GM18505 (cell line): ENCODE measurements around the gene DCUN1D2.
"Not testable (repeated sequence)": the region's sequence is repeated elsewhere in the genome, so short reads cannot be mapped to it uniquely, and the experiment has no call there.

Source experiments
- ATAC-seq: cut with Tn5 transposase; IDR thresholded peaks from one replicate; pipeline ENCODE4 v1.9.1; 2021; ENCODE audit not compliant: unreplicated experiment
- POLR2A ChIP-seq: IDR thresholded peaks from 4 replicates; pipeline ENCODE4 v1.6.1; 2011; ENCODE audit warnings: borderline replicate concordance; ENCODE audit not compliant: insufficient read depth, insufficient read length; ENCODE audit errors: extremely low read depth

The DCUN1D2 gene

DNA sequence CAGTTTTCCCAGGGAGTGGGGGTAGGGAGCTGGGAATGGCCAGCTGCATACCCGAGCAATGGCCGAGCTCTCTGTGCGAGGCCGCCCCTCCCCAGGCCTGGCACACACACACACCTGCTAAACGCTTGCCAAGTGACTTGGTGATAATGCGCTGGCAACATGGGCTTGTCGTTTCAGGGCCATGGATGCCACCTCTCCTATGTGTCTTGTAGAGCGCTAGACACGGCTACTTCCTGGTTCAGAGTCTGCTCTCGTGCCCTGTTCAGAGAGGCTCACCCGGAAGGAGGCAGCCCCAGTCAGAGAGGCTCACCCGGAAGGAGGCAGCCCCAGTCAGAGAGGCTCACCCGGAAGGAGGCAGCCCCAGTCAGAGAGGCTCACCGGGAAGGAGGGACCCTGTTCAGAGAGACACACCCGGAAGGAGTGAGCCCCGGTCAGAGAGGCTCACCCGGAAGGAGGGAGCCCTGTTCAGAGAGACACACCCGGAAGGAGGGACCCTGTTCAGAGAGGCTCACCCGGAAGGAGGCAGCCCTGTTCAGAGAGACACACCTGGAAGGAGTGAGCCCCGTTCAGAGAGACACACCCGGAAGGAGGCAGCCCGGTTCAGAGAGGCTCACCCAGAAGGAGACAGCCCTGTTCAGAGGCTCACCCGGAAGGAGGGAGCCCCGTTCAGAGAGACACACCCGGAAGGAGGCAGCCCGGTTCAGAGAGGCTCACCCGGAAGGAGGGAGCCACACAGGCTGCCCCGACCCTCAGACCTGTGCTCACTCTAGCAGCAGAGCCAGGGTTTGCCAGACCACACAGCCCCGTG lies 41.4 kb downstream of the DCUN1D2 start:
- TF ChIP-seq POLR2A = no peak
- ATAC-seq = no peak

DNA sequence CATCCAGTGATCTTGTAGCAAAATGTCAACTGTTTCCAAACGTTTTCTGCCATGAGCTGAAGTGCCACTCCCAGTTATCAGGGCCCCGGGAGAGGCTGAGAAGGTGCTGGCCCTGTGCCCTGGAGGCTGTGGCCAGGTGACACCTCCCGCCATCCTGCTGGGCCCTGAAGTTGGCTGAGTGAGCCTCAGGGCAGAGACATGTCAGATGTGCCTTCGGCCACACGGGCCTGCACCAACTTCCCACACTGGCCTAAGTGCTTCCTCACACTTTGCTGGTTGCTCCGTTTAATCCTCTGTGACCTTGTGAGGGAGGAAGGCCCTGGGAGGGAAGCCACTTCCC lies 42.0 kb downstream of the DCUN1D2 start:
- no peak for ATAC-seq
- no peak for TF ChIP-seq POLR2A

DNA sequence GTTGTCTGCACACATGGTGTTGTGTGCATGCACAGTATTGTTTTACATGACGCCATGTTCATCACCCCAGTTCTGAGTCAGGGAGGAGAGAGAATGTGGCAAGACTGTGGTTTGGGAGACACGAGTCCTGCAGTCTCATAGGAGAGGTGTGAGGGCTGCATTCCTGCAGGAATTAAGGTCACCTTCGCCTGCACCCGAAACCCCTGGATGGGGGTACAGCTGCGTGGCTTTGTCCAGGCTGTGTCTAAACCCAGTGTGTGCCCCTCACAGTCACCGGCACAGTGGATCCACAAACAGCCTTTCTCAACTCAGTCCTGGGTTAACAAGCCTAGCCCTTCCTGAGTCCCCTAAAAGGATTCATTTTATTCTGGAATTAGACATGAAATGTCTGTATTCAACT lies 42.9 kb downstream of the DCUN1D2 start:
- TF ChIP-seq POLR2A = no peak
- ATAC-seq = no peak

DNA sequence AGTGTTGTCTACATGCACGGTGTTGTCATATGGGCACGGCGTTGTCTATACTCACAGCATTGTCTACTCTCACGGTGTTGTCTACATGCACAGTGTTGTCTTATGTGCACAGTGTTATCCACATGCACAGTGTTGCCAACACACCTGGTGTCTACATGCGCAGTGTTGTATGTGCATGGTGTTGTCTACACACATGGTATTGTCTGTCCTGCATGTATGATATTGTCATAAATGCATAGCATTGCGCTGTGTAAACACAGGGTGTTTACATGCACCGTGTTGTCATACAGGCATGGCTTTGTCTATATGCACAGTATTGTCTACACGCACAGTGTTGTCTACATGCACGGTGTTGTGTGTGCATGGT lies 44.0 kb downstream of the DCUN1D2 start:
- TF ChIP-seq POLR2A = no peak
- ATAC-seq = no peak

DNA sequence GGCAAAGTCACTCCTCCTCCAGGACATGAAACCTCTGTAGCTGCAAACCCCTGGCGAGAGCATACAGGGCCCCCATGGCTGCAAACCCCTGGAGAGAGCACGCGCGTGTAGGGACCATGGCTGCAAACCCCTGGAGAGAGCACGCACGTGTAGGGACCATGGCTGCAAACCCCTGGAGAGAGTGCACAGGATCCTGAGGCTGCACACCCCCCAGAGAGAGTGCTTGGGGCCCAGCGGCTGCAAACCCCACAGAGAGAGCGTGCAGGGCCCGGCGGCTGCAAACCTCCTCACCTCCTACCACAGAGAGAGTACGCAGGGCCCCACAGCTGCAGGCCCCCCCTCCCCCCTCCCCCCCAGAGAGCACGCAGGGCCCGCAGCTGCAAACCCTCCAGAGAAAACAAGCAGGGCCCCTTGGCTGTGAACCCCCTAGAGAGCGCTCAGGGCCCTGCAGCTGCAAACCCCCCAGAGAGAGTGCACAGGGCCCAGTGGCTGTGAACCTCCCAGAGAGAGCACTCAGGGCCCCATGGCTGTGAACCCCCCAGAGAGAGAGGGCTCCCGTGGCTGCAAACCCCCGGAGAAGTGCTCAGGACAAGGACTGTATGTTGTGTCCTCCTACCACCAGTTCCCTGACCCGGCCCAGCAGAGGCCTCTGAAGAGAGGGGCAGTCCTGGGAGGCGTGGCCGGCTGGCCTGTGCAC lies 44.6 kb downstream of the DCUN1D2 start:
- ATAC-seq = no peak
- no peak for TF ChIP-seq POLR2A

DNA sequence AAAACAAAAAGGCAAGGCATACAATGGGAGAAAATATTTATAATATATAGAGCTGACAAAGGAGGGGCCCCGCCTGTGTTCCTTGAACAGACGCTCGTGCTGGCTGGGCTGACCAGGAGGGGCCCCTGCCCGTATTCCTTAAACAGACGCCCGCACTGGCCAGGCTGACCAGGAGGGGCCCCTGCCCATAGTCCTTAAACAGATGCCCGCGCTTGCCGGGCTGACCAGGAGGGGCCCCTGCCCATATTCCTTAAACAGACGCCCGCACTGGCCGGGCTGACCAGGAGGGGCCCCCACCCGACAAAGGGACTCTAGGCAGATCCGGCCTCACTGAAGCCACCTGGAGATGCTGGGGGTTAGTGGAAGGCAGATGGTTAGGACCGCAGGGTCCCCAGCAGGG lies 46.5 kb downstream of the DCUN1D2 start:
- no peak for TF ChIP-seq POLR2A
- no peak for ATAC-seq

DNA sequence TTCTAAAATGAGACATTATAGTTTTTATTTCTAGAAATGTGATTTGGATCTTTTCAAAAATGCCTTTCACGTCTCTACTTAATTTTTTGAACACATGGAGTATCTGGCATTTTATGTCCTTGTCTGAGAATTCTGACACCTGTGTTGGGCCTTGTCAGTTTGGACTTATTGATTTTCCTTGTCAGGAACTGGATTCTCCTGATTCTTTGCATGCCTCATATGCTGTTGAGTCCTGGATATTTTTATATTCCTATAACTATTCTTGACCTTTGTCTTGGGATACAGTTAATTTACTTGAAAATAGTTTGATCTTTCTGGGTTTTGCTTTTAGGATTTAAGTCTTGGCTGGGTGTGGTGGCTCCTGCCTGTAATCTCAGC lies 47.5 kb downstream of the DCUN1D2 start:
- no peak for ATAC-seq
- TF ChIP-seq POLR2A = no peak

DNA sequence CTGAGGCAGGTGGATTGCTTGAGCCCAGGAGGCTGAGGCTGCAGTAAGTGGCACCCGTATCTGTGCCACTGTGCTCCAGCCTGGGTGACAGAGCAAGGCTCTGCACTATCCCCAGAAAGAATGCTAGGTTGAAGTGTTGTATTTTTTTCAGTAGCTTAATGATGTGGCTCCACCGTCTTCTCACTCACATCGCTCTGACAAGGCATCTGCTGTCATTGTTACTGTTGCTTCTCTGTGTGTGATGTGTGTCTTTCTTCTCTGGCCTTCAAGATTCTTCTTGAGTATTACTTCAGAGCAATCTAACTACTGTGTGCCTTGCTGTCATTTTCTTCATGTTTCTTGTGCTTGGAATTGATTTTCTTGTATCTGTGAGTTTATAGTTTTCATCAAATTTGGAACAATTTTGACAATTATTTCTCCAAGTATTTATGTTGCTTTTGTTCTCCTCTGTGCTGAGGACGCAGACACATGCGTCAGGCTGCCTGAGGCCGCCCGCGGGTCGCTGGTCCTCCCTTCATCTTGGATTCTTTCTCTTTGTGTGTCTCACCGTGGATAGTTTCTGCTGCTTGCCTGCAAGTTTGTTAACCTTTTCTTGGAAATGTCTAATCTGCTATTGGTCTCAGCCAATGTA lies 48.0 kb downstream of the DCUN1D2 start:
- no peak for ATAC-seq
- no peak for TF ChIP-seq POLR2A

DNA sequence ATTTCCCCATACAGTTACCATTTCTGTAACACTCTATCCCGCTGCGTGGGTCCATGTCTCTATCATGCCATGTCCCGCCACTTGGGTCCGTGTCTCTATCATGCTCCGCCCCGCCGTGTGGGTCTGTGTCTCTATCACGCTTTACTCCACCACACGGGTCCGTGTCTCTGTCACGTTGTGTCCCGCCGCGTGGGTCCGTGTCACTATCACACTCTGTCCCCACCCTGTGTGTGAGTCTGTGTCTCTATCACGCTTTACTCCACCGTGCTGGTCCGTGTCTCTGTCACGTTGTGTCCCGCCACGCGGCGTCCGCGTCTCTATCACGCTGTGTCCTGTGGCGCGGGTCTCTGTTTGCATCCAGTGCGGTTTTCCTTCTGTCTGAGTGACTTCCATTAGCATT lies 48.9 kb downstream of the DCUN1D2 start:
- no peak for TF ChIP-seq POLR2A
- ATAC-seq = no peak

DNA sequence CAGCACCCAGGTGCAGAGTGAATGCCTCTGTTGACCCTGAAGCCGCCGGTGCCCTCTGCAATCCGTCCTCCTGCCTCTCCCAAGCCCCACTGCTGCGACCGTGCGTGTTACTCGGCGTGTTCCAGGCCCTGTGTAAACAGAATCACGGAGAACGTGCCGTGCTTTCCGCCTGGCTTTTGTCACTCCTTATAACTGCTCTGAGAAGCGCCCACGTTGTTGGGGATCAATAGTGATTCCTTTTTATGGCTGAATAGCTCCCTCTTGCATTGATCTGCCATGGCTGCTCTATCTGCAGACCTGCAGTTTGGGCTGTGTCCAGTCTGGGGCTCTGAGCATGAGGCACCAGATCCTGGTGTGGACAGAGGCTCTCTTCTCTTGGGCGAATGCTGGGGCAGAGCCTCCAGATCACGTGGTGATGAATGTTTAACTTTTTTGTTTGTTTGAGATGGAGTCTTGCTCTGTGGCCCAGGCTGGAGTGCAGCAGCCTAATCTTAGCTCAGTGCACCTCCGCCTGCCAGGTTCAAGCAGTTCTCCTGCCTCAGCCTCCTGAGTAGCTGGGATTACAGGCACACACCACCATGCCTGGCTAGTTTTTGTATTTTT lies 53.0 kb downstream of the DCUN1D2 start:
- no peak for ATAC-seq
- no peak for TF ChIP-seq POLR2A

DNA sequence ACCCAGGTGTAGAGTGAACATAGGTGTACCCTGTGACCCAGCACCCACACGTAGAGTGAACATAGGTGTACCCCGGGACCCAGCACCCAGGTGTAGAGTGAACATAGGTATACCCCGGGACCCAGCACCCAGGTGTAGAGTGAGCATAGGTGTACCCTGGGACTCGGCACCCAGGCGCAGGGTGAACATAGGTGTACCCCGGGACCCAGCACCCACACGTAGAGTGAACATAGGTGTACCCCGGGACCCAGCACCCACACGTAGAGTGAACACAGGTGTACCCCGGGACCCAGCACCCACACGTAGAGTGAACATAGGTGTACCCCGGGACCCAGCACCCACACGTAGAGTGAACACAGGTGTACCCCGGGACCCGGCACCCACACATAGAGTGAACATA lies 53.6 kb downstream of the DCUN1D2 start:
- ATAC-seq = not testable (repeated sequence)

DNA sequence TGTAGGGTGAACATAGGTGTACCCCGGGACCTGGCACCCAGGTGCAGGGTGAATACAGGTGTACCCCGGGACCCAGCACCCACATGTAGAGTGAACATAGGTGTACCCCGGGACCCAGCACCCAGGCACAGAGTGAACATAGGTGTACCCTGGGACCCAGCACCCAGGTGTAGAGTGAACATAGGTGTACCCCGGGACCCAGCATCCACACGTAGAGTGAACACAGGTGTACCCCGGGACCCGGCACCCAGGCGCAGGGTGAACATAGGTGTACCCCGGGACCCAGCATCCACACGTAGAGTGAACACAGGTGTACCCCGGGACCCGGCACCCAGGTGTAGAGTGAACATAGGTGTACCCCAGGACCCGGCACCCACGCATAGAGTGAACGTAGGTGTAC lies 54.6 kb downstream of the DCUN1D2 start:
- ATAC-seq = not testable (repeated sequence)

DNA sequence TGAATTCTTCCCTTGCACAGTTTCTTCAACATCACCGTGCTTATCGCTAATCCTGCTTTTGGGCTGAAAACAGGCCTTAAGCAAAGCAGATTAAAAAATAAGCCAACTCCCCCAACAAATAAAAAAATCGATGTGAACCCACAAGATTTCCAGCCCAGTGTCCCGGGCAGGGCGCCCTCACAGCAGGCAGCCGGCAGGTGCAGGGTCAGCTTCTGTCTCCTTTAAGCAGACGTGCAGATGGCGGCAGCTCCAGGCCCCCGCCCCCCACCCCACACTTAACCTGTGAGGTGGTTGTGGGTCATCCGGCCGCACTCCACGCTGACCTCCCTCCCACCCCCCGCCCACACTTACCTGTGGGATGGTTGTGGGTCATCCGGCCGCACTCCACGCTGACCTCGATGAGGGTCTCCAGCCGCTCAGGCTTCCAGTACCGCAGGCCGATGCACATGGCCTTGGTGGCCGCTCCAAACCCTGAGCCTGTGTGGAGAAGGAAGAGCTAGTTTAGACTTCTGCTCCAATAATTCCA lies 57.1 kb downstream of the DCUN1D2 start:
- ATAC-seq = no peak
- no peak for TF ChIP-seq POLR2A

DNA sequence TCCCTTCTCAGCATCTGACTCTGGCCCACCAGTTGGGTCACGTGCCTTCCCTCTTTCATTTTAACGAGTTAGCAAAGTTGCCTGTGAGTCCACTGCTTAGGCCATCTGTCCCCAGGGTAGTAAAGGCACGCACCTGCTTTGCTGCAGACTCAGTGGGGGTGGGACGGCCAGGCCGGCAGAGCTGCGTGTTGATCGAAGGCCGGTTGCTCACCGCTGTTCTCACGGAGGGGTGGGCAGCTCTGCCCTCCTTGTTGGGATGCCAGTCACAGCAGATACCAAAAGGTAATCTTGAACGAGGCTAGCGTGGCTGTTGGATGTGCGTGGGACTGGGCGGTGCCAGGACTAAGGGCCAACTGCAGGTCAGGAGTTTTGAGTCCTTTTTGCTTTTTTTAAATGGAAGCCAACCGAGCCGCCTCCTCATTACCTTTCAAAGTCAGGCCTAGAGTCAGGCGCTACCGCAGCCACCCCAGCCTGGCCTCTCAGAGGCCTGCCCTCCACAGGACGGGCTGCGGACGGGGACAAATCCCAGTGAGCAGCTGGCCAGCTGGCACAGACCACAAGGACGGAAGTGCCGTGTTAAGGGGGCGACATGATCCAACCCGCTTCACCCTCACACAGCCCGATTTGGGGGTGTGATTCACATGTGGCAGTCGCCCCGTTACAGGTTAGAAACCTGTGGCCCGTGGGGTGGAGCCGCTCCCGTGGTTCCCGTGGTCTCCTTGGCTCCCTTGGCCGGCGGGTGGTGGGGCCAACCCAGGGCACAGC lies 57.8 kb downstream of the DCUN1D2 start:
- no peak for TF ChIP-seq POLR2A
- ATAC-seq = no peak

DNA sequence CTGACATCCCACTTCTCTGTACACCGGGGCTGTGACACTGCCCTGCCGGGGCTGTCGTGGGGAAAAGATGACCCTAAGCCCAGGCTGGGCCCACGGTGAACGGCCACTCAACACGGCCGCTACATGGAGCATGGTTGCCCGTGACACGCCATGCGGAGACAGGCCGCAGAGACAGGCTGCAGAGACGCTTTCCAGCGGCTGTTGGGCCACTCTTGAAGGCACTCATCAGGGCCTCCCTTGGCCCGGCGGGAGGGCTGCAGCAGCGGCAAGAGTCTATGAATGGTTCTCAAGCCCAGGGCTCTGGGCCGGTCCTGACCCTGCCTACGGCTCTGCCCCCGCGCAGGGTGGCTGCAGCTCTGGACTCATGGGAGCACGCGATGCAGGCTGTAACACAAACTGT lies 59.3 kb downstream of the DCUN1D2 start:
- ATAC-seq = no peak
- no peak for TF ChIP-seq POLR2A
